Endothelial cell of umbilical vein (primary cell): ENCODE data around the gene NKX2-4. TPM values are rescaled to one million over a fixed set of nuclear protein-coding genes. Genes with fewer than 3 reads are reported as not detected.

Experiments
- BruUV-seq: library from RNA; stranded (reverse); fragments of 400-500 nt; replicated peaks from 2 replicates; lab custom pipeline; 2021; lab: Mats Ljungman, UMichigan
- CTCF ChIA-PET: fragments of 300-600, 350-600 bp; sonication (Branson Sonifier 250); formaldehyde crosslinking; loops from one replicate; lab custom pipeline; 2021; ENCODE audit warnings: antibody characterized with exemption, inconsistent platforms; lab: Charles Lee
- POLR2A ChIA-PET: fragments of 300-600, 350-600 bp; sonication (Branson Sonifier 250); formaldehyde crosslinking; loops from one replicate; lab custom pipeline; 2021; ENCODE audit warnings: antibody characterized with exemption, inconsistent platforms; lab: Charles Lee
- DNase-seq: peaks from one replicate; pipeline ENCODE4 v3.0.0-alpha.2; 2011; ENCODE audit warnings: low read depth, low spot score
- FAIRE-seq: peaks from 2 replicates; lab custom pipeline; 2011; peaks lifted over from hg19 to GRCh38; lab: Jason Lieb, UNC
- H2AFZ ChIP-seq: 2 replicates; pipeline ENCODE4 v1.6.0; 2012; ENCODE audit warnings: low read depth, low read length, control low read depth, inconsistent platforms
- H3K27ac ChIP-seq: 2 replicates; pipeline ENCODE4 v1.5.1; 2011; ENCODE audit warnings: low read depth, mild to moderate bottlenecking, control low read depth, low read length, moderate library complexity; ENCODE audit not compliant: insufficient read depth
- H3K27me3 ChIP-seq, 2 experiments: 2 replicates each; pipeline versions ENCODE4 v1.6.0 to v1.6.1; 2011; ENCODE audit warnings: low read length in 2 of 2, mixed read lengths in 1 of 2; ENCODE audit not compliant: control insufficient read depth in 2 of 2, insufficient read depth in 2 of 2
- H3K36me3 ChIP-seq, 2 experiments: 2 replicates in 1 of 2; 3 replicates in 1 of 2; pipeline ENCODE4 v1.5.1; 2011; ENCODE audit warnings: low read length in 2 of 2, mild to moderate bottlenecking in 1 of 2, moderate library complexity in 1 of 2; ENCODE audit not compliant: control insufficient read depth in 2 of 2, insufficient read depth in 2 of 2; ENCODE audit errors: extremely low read depth in 1 of 2
- H3K4me1 ChIP-seq: 3 replicates; pipeline ENCODE4 v1.5.1; 2011; ENCODE audit warnings: mild to moderate bottlenecking, low read length; ENCODE audit not compliant: control insufficient read depth, insufficient read depth; ENCODE audit errors: extremely low read depth
- H3K4me2 ChIP-seq: 2 replicates; pipeline ENCODE4 v1.6.1; 2011; ENCODE audit warnings: low read length, control low read depth, mixed read lengths; ENCODE audit not compliant: insufficient read depth
- H3K4me3 ChIP-seq, 3 experiments: fragments of 200-600 bp in 1 of 3; sonication (generic), shearing (Covaris generic) in 1 of 3; replicated peaks in 1 of 3; 2 replicates each; pipeline ENCODE4 v1.5.1; 2011 to 2016; ENCODE audit warnings: control low read depth in 3 of 3, low read length in 3 of 3, mild to moderate bottlenecking in 2 of 3, inconsistent platforms in 1 of 3, low read depth in 1 of 3, moderate library complexity in 1 of 3; ENCODE audit not compliant: insufficient read depth in 1 of 3
- H3K79me2 ChIP-seq: 2 replicates; pipeline ENCODE4 v1.6.0; 2012; ENCODE audit warnings: low read length, inconsistent platforms; ENCODE audit not compliant: control insufficient read depth, insufficient read depth
- H3K9ac ChIP-seq: replicated peaks from 2 replicates; pipeline ENCODE3; 2011; ENCODE audit warnings: low read length, control low read depth; ENCODE audit not compliant: insufficient read depth; ENCODE audit errors: extremely low read depth
- H3K9me1 ChIP-seq: replicated peaks from 3 replicates; pipeline ENCODE4 v1.6.0; 2011; ENCODE audit warnings: mild to moderate bottlenecking, low read length; ENCODE audit not compliant: control insufficient read depth, insufficient read depth; ENCODE audit errors: extremely low read depth
- H3K9me3 ChIP-seq: replicated peaks from 2 replicates; pipeline ENCODE4 v1.5.1; 2012; ENCODE audit warnings: low read length, inconsistent platforms; ENCODE audit not compliant: control insufficient read depth, insufficient read depth
- H4K20me1 ChIP-seq: replicated peaks from 2 replicates; pipeline ENCODE3; 2011; ENCODE audit warnings: mild to moderate bottlenecking, low read length; ENCODE audit not compliant: control insufficient read depth, insufficient read depth; ENCODE audit errors: extremely low read depth
- EZH2 ChIP-seq: IDR thresholded peaks from 2 replicates; pipeline ENCODE4 v1.6.1; 2012; ENCODE audit warnings: borderline replicate concordance, low read depth, mild to moderate bottlenecking, moderate library complexity, low read length, inconsistent platforms; ENCODE audit not compliant: severe bottlenecking
- FOS ChIP-seq: IDR thresholded peaks from 2 replicates; pipeline ENCODE4 v1.6.1; 2011; ENCODE audit warnings: mild to moderate bottlenecking, low read length, moderate library complexity, borderline replicate concordance; ENCODE audit not compliant: insufficient read depth
- GATA2 ChIP-seq: IDR thresholded peaks from 2 replicates; pipeline ENCODE4 v1.7.0; 2011; ENCODE audit warnings: low read depth, mild to moderate bottlenecking, moderate library complexity, mixed read lengths, low read length; ENCODE audit not compliant: insufficient read length, insufficient read depth
- JUN ChIP-seq: IDR thresholded peaks from 2 replicates; pipeline ENCODE4 v1.6.1; 2011; ENCODE audit warnings: borderline replicate concordance, low read depth; ENCODE audit not compliant: insufficient read length, insufficient read depth
- MYC ChIP-seq: IDR thresholded peaks from one replicate; pipeline ENCODE4 v1.6.1; 2011; ENCODE audit warnings: mild to moderate bottlenecking, low read depth, low read length
- POLR2A ChIP-seq: IDR thresholded peaks from 2 replicates; pipeline ENCODE4 v1.6.1; 2012; ENCODE audit warnings: low read depth, mild to moderate bottlenecking, control low read depth, low read length
- POLR2AphosphoS5 ChIP-seq: IDR thresholded peaks from 2 replicates; pipeline ENCODE4 v1.6.1; 2012; ENCODE audit warnings: low read depth, mild to moderate bottlenecking, control low read depth, low read length, moderate library complexity; ENCODE audit not compliant: insufficient read depth
- dilution Hi-C: fragments of 300-500 bp; cut with MboI; formaldehyde crosslinking; loops from one replicate; pipeline ENCODE4 v1.15.0; 2019; ENCODE audit warnings: low sequenced_read_pairs; ENCODE audit not compliant: extremely low pct_ligation_motif_present
- intact Hi-C: fragments of 100-400 bp; cut with micrococcal nuclease; formaldehyde crosslinking; loops from one replicate; pipeline ENCODE4 v1.10.0; 2022
- polyA plus RNA-seq, 4 experiments: library from polyadenylated mRNA; depleted of rRNA in 3 of 4; stranded (reverse) in 3 of 4; unstranded in 1 of 4; fragments of >200 nt; gene quantifications; 2 replicates each; pipeline versions ENCODE4 v1.2.1 to v1.2.3, GENCODE V29; 2011 to 2012; ENCODE audit warnings: missing spikeins in 1 of 4
- total RNA-seq: library from RNA; stranded (reverse); gene quantifications from 2 replicates; pipeline ENCODE4 v1.2.3, GENCODE V29; 2021
- TF ChIP-seq, protein P1 (sequence below): IDR thresholded peaks from 2 replicates; pipeline ENCODE4 v1.6.1; 2011; ENCODE audit not compliant: insufficient read depth, insufficient read length
- TF ChIP-seq, protein P2 (sequence below), 2 donors: IDR thresholded peaks; 1 replicate in 1 of 2; 2 replicates in 1 of 2; pipeline ENCODE4 v1.5.1; 2011; ENCODE audit warnings: low read length in 2 of 2, mild to moderate bottlenecking in 2 of 2, moderate library complexity in 2 of 2, control low read depth in 1 of 2, inconsistent platforms in 1 of 2, low read depth in 1 of 2; ENCODE audit not compliant: insufficient read depth in 1 of 2; ENCODE audit errors: extremely low read depth in 1 of 2

NKX2-4 gene
- total and polyA plus RNA-seq, 2 donors (not counting 3 experiments of a cell fraction or from before 2014, with no cell fraction given), result not detected

DNA sequence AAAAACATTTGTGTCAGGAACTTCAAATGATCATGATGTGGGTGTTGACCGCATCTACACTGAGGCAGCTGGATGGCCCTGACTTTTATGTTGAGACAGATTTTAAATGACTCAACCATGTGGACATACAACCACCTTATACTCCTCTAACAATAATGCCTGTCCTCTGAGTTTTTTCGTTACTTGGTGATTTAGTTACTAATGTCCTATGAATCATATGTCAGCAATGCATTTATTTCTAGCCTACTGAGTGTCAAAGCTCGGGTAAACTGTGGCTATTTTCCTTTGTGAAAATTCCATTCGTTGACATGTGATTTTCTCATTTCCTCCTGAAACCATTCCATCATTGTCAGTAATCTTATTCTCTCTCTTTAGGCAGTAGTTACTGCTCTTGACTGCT is 38.9 kb upstream of the NKX2-4 start:
- Histone ChIP-seq H3K27ac (peak overlapping the region; percentile 52), H3K9me1 (no peaks in the 10 kb centered on the region), H2AFZ (peak overlapping the region; percentile 35), H3K9me3 (no peaks in the 10 kb centered on the region), H3K36me3 (no peaks in the 10 kb centered on the region), H3K27me3 (no peaks in the 10 kb centered on the region), H4K20me1 (no peaks in the 10 kb centered on the region), H3K4me3 (no peak overlapping the region), H3K4me2 (no peak overlapping the region), H3K79me2 (no peaks in the 10 kb centered on the region), H3K9ac (no peak overlapping the region), H3K4me1 (peaks cover 13% of the 10 kb centered on the region)
- dilution Hi-C loops, result no loop called here
- intact Hi-C loops, result loop anchor here (2.0 kb wide), 1 partner anchor 133 kb away; the partner anchor contains the start of gene XRN2
- ChIA-PET POLR2A (no interaction called here), CTCF (no interaction called here)
- BruUV-seq, result no TSS peak
- FAIRE-seq, result peak; percentile 78
- TF ChIP-seq EZH2, result no peak
- no peak for TF ChIP-seq POLR2A
- peak; percentile 81 for TF ChIP-seq FOS
- TF ChIP-seq, protein P1, sequence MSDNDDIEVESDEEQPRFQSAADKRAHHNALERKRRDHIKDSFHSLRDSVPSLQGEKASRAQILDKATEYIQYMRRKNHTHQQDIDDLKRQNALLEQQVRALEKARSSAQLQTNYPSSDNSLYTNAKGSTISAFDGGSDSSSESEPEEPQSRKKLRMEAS, result no peak
- TF ChIP-seq MYC, result no peak
- peak; percentile 67 for TF ChIP-seq JUN
- TF ChIP-seq, protein P2, sequence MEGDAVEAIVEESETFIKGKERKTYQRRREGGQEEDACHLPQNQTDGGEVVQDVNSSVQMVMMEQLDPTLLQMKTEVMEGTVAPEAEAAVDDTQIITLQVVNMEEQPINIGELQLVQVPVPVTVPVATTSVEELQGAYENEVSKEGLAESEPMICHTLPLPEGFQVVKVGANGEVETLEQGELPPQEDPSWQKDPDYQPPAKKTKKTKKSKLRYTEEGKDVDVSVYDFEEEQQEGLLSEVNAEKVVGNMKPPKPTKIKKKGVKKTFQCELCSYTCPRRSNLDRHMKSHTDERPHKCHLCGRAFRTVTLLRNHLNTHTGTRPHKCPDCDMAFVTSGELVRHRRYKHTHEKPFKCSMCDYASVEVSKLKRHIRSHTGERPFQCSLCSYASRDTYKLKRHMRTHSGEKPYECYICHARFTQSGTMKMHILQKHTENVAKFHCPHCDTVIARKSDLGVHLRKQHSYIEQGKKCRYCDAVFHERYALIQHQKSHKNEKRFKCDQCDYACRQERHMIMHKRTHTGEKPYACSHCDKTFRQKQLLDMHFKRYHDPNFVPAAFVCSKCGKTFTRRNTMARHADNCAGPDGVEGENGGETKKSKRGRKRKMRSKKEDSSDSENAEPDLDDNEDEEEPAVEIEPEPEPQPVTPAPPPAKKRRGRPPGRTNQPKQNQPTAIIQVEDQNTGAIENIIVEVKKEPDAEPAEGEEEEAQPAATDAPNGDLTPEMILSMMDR (IDR thresholded peaks at IDR 0.05; ENCODE audit: extremely low read depth in 1 of 2, insufficient read depth in 1 of 2, low read depth in 1 of 2, low read length in 2 of 2), result no peak
- TF ChIP-seq GATA2, result no peak
- TF ChIP-seq POLR2AphosphoS5, result no peak
- peak; percentile 83 for DNase-seq
